Liver (tissue), 9 donors: ENCODE measurements around the gene GMDS. TPM values are rescaled to one million over a fixed set of nuclear protein-coding genes. Genes with fewer than 3 reads are reported as not detected.

Experiments used
- DNase-seq: peaks from one replicate; pipeline ENCODE4 v3.0.0-alpha.2; 2017; ENCODE audit warnings: low spot score
- H3K27ac ChIP-seq, 2 donors: one replicate each; pipeline ENCODE4 v1.7.0; 2013; ENCODE audit warnings: inconsistent platforms in 2 of 2, low read length in 2 of 2, control low read depth in 1 of 2, low read depth in 1 of 2, mild to moderate bottlenecking in 1 of 2
- H3K27me3 ChIP-seq, 4 donors: one replicate each; pipeline versions ENCODE4 v1.6.1 to v1.7.0; 2013; ENCODE audit warnings: low read length in 3 of 4, inconsistent platforms in 1 of 4, mild to moderate bottlenecking in 1 of 4, moderate library complexity in 1 of 4; ENCODE audit not compliant: control insufficient read depth in 4 of 4, insufficient read depth in 4 of 4
- H3K36me3 ChIP-seq, 4 donors: one replicate each; pipeline versions ENCODE4 v1.6.1 to v1.7.0; 2013; ENCODE audit warnings: low read length in 3 of 4, mild to moderate bottlenecking in 3 of 4, low read depth in 1 of 4, moderate library complexity in 1 of 4; ENCODE audit not compliant: control insufficient read depth in 4 of 4, insufficient read depth in 3 of 4
- H3K4me1 ChIP-seq, 4 donors: one replicate each; pipeline versions ENCODE4 v1.6.1 to v1.7.0; 2013; ENCODE audit warnings: low read length in 3 of 4, mild to moderate bottlenecking in 3 of 4, moderate library complexity in 1 of 4; ENCODE audit not compliant: control insufficient read depth in 4 of 4, insufficient read depth in 4 of 4
- H3K4me3 ChIP-seq, 3 donors: one replicate each; pipeline versions ENCODE4 v1.6.1 to v1.7.0; 2013; ENCODE audit warnings: low read length in 3 of 3, control low read depth in 1 of 3, low read depth in 1 of 3, mild to moderate bottlenecking in 1 of 3
- H3K9ac ChIP-seq, 2 donors: one replicate each; pipeline ENCODE4 v1.7.0; 2013; ENCODE audit warnings: low read length in 2 of 2, mild to moderate bottlenecking in 2 of 2, moderate library complexity in 2 of 2, control low read depth in 1 of 2, low read depth in 1 of 2
- H3K9me3 ChIP-seq, 4 donors: one replicate each; pipeline versions ENCODE4 v1.6.1 to v1.7.0; 2013; ENCODE audit warnings: low read length in 3 of 4; ENCODE audit not compliant: control insufficient read depth in 4 of 4
- ATF3 ChIP-seq: IDR thresholded peaks from 2 replicates; pipeline ENCODE4 v1.6.1; 2016; ENCODE audit warnings: antibody characterized with exemption
- CTCF ChIP-seq: fragments of 150-350 bp; IDR thresholded peaks from 2 replicates; pipeline ENCODE4 v1.5.1; 2017; ENCODE audit warnings: improper control_type of control experiment, low read depth, low read length; ENCODE audit not compliant: missing input control
- EGR1 ChIP-seq, 2 donors: IDR thresholded peaks; 2 replicates each; pipeline ENCODE4 v1.6.1; 2016 to 2018; ENCODE audit warnings: antibody characterized with exemption in 2 of 2, low read depth in 2 of 2
- FOXA1 ChIP-seq: IDR thresholded peaks from 2 replicates; pipeline ENCODE4 v1.6.1; 2016; ENCODE audit warnings: antibody characterized with exemption
- FOXA2 ChIP-seq: IDR thresholded peaks from 2 replicates; pipeline ENCODE4 v1.6.1; 2016; ENCODE audit warnings: antibody characterized with exemption
- GABPA ChIP-seq, 2 donors: IDR thresholded peaks in 1 of 2; conservative IDR thresholded peaks in 1 of 2; 2 replicates each; pipeline ENCODE4 v1.6.1; 2016; ENCODE audit warnings: antibody characterized with exemption in 2 of 2, mild to moderate bottlenecking in 1 of 2, moderate library complexity in 1 of 2
- HNF4A ChIP-seq, 2 donors: conservative IDR thresholded peaks; 2 replicates each; pipeline ENCODE4 v1.6.1; 2016; ENCODE audit warnings: antibody characterized with exemption in 2 of 2, mild to moderate bottlenecking in 2 of 2
- HNF4G ChIP-seq: IDR thresholded peaks from 2 replicates; pipeline ENCODE4 v1.6.1; 2016; ENCODE audit warnings: antibody characterized with exemption
- JUND ChIP-seq, 2 donors: IDR thresholded peaks; 2 replicates each; pipeline ENCODE4 v1.6.1; 2016; ENCODE audit warnings: antibody characterized with exemption in 2 of 2
- MAX ChIP-seq: IDR thresholded peaks from 2 replicates; pipeline ENCODE4 v1.6.1; 2016; ENCODE audit warnings: antibody characterized with exemption
- NR2F2 ChIP-seq: IDR thresholded peaks from 2 replicates; pipeline ENCODE4 v1.6.1; 2016; ENCODE audit warnings: antibody characterized with exemption
- RAD21 ChIP-seq, 2 donors: IDR thresholded peaks; 2 replicates each; pipeline ENCODE4 v1.6.1; 2016; ENCODE audit warnings: antibody characterized with exemption in 2 of 2, mild to moderate bottlenecking in 2 of 2
- RXRA ChIP-seq, 2 donors: IDR thresholded peaks; 2 replicates each; pipeline ENCODE4 v1.6.1; 2017 to 2018; ENCODE audit warnings: antibody characterized with exemption in 2 of 2, mild to moderate bottlenecking in 1 of 2
- SP1 ChIP-seq: IDR thresholded peaks from 2 replicates; pipeline ENCODE4 v1.6.1; 2018; ENCODE audit warnings: antibody characterized with exemption, mild to moderate bottlenecking
- TAF1 ChIP-seq: conservative IDR thresholded peaks from 2 replicates; pipeline ENCODE4 v1.6.1; 2016; ENCODE audit warnings: antibody characterized with exemption, mild to moderate bottlenecking
- YY1 ChIP-seq: IDR thresholded peaks from 2 replicates; pipeline ENCODE4 v1.6.1; 2016; ENCODE audit warnings: antibody characterized with exemption, mild to moderate bottlenecking
- ZBTB33 ChIP-seq: IDR thresholded peaks from 2 replicates; pipeline ENCODE4 v1.6.1; 2016; ENCODE audit warnings: antibody characterized with exemption
- WGBS: extraction: QIAGEN DNeasy Blood & Tissue Kit; methylation state at CpG from one replicate; pipeline ENCODE4 v1.1.7; 2013; 5-methylcytosine and 5-hydroxymethylcytosine counted together
- polyA plus RNA-seq, 2 donors: library from polyadenylated mRNA; stranded (reverse) in 1 of 2; unstranded in 1 of 2; fragments of 200-250 nt in 1 of 2; fragments of >200 nt in 1 of 2; fragmentation: Nextera tagmentation in 1 of 2; extraction: Ambion mirVana in 1 of 2; gene quantifications; one replicate each; pipeline versions ENCODE4 v1.2.1 to v1.2.3, GENCODE V29; 2013 to 2015
- total RNA-seq, 2 donors: library from RNA; depleted of rRNA; stranded (reverse); fragments of >200 nt; gene quantifications; one replicate each; pipeline ENCODE4 v1.2.3, GENCODE V29; 2014
- TF ChIP-seq, protein P1 (sequence below): IDR thresholded peaks from 2 replicates; pipeline ENCODE4 v1.6.1; 2016; ENCODE audit warnings: antibody characterized with exemption, mild to moderate bottlenecking
- donor health status: healthy.
- donor health status: healthy.
- donor health status: healthy.
- donor health status: healthy.
- donor health status: healthy.

The GMDS gene
- total and polyA plus RNA-seq, 4 donors, result 3.5 to 15.6 (median 13.0) TPM

GRCh38 chr6:1679031-1679687 is 566.2 kb downstream of the GMDS start:
- Histone ChIP-seq H3K27me3 (no peaks in the 10 kb centered on the region), H3K9me3 (no peaks in the 10 kb centered on the region), H3K4me1 (peaks cover 0 to 2% (median 0%) of the 10 kb centered on the region in 4 donors), H3K36me3 (no peaks in the 10 kb centered on the region), H3K27ac (no peak overlapping the region), H3K9ac (no peak overlapping the region), H3K4me3 (no peak overlapping the region)
- TF ChIP-seq RXRA (IDR thresholded peaks at IDR 0.05) (no peak), ZBTB33 (no peak), HNF4G (no peak), HNF4A (conservative IDR thresholded peaks at IDR 0.05) (no peak), NR2F2 (no peak), RAD21 (IDR thresholded peaks at IDR 0.05) (no peak), FOXA2 (no peak), YY1 (no peak), GABPA (IDR thresholded peaks at IDR 0.05 in 1 of 2, conservative IDR thresholded peaks at IDR 0.05 in 1 of 2) (no peak), CTCF (no peak)
- WGBS, result 81% methylated on average over 13 of the region's 13 CpGs
- DNase-seq, result no peak

DNA sequence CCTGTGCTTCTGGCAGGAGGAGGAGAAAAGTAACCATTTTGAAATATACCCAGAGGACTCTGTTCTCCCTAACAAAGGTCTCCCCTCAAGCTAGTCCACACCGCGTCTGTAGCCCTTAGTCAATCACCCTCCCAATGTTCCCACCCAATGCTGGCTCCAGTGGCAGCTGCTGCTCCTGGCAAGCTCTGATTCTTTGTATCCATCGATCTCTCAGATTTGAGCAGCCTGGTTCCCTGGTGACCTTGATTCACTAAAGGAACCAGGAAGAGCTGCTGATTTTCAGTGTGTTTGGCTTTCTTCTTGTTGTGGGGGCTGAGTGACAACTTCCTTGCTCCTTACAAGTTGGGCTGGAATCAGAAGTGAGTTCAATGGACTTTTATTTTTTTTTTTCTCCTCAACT is 567.2 kb downstream of the GMDS start:
- DNase-seq, result no peak
- TF ChIP-seq SP1 (no peak), ATF3 (no peak), JUND (IDR thresholded peaks at IDR 0.05) (no peak), RAD21 (IDR thresholded peaks at IDR 0.05) (no peak), YY1 (no peak), EGR1 (IDR thresholded peaks at IDR 0.05; ENCODE audit: low read depth in 2 of 2) (no peak), ZBTB33 (no peak), TAF1 (no peak), GABPA (IDR thresholded peaks at IDR 0.05 in 1 of 2, conservative IDR thresholded peaks at IDR 0.05 in 1 of 2) (no peak), HNF4A (conservative IDR thresholded peaks at IDR 0.05) (no peak), FOXA1 (no peak), HNF4G (no peak), RXRA (IDR thresholded peaks at IDR 0.05) (no peak), NR2F2 (no peak), CTCF (no peak), MAX (no peak)
- TF ChIP-seq, protein P1, sequence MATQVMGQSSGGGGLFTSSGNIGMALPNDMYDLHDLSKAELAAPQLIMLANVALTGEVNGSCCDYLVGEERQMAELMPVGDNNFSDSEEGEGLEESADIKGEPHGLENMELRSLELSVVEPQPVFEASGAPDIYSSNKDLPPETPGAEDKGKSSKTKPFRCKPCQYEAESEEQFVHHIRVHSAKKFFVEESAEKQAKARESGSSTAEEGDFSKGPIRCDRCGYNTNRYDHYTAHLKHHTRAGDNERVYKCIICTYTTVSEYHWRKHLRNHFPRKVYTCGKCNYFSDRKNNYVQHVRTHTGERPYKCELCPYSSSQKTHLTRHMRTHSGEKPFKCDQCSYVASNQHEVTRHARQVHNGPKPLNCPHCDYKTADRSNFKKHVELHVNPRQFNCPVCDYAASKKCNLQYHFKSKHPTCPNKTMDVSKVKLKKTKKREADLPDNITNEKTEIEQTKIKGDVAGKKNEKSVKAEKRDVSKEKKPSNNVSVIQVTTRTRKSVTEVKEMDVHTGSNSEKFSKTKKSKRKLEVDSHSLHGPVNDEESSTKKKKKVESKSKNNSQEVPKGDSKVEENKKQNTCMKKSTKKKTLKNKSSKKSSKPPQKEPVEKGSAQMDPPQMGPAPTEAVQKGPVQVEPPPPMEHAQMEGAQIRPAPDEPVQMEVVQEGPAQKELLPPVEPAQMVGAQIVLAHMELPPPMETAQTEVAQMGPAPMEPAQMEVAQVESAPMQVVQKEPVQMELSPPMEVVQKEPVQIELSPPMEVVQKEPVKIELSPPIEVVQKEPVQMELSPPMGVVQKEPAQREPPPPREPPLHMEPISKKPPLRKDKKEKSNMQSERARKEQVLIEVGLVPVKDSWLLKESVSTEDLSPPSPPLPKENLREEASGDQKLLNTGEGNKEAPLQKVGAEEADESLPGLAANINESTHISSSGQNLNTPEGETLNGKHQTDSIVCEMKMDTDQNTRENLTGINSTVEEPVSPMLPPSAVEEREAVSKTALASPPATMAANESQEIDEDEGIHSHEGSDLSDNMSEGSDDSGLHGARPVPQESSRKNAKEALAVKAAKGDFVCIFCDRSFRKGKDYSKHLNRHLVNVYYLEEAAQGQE, result no peak
- H3K4me1 ChIP-seq, result peaks cover 0 to 2% (median 0%) of the 10 kb centered on the region in 4 donors
- no peaks in the 10 kb centered on the region for H3K27me3 ChIP-seq
- H3K27ac ChIP-seq, result no peak overlapping the region
- 29% methylated on average over 3 of the region's 3 CpGs for WGBS
- H3K36me3 ChIP-seq, result no peaks in the 10 kb centered on the region
- no peaks in the 10 kb centered on the region for H3K9me3 ChIP-seq
- no peak overlapping the region for H3K9ac ChIP-seq
- H3K4me3 ChIP-seq, result no peak overlapping the region
